ENCODE data around the gene CAMK4. TPM values are rescaled to one million over a fixed set of nuclear protein-coding genes. Genes with fewer than 3 reads are reported as not detected.

The CAMK4 gene
- total and polyA plus RNA-seq, 2 experiments from 2014 or later, result 4.2 to 7.3 TPM

- TF ChIP-seq, protein P1, sequence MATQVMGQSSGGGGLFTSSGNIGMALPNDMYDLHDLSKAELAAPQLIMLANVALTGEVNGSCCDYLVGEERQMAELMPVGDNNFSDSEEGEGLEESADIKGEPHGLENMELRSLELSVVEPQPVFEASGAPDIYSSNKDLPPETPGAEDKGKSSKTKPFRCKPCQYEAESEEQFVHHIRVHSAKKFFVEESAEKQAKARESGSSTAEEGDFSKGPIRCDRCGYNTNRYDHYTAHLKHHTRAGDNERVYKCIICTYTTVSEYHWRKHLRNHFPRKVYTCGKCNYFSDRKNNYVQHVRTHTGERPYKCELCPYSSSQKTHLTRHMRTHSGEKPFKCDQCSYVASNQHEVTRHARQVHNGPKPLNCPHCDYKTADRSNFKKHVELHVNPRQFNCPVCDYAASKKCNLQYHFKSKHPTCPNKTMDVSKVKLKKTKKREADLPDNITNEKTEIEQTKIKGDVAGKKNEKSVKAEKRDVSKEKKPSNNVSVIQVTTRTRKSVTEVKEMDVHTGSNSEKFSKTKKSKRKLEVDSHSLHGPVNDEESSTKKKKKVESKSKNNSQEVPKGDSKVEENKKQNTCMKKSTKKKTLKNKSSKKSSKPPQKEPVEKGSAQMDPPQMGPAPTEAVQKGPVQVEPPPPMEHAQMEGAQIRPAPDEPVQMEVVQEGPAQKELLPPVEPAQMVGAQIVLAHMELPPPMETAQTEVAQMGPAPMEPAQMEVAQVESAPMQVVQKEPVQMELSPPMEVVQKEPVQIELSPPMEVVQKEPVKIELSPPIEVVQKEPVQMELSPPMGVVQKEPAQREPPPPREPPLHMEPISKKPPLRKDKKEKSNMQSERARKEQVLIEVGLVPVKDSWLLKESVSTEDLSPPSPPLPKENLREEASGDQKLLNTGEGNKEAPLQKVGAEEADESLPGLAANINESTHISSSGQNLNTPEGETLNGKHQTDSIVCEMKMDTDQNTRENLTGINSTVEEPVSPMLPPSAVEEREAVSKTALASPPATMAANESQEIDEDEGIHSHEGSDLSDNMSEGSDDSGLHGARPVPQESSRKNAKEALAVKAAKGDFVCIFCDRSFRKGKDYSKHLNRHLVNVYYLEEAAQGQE (IDR thresholded peaks at IDR 0.05; ENCODE audit: unreplicated experiment), result no peak
- TF ChIP-seq CREB1 (CRISPR knock-in tag; IDR thresholded peaks at IDR 0.05; ENCODE audit: low read depth), result no peak
These were observed 3.6 kb downstream of the CAMK4 start (continued) for GRCh38 chr5:111227801-111228200.

DNA sequence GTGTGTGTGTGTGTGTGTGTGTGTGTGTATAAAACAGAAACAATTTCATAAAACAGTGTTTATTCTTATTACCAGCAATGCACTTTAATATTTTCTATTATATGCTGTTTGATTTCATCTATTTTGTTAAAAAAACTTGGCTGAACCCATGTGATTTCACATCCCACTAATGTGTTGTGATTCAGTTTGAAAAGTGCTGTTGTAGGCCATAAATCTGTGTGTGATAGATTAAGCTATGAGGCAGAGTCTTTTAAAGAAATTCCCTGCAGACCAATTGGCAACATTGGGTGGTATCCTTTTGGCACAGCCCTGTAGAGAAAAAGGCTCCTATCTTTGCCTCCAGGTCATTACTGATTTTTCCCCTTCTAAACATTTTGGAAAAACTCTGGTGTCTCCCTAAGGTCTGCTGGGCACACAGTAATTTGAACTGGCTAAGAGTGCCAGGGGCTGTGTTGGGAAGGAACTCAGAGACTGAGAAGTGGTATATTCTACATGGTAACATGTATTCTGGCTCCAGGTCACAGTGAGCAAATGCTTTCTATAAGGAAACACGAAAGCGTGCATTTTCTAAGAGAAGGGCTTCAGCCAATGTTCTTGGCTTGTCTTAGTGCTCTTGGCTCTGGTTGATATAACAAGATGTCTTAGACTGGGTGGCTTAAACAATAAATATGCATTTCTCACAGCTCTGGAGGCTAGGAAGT, 4.5 kb downstream of the CAMK4 start:
- ATAC-seq, result no peak
- Histone ChIP-seq H3K4me3 (no peak overlapping the region), H3K27me3 (ENCODE audit: insufficient read depth) (peaks cover 17% of the 10 kb centered on the region), H3K4me1 (ENCODE audit: insufficient read depth) (peaks cover 8% of the 10 kb centered on the region; the same call in 1 of the 2 replicates), H4K20me1 (replicated peaks; ENCODE audit: insufficient read depth) (no peaks in the 10 kb centered on the region), H3K4me2 (no peak overlapping the region), H3K9me2 (ENCODE audit: insufficient read depth) (no peaks in the 10 kb centered on the region), H3K79me2 (replicated peaks; ENCODE audit: insufficient read depth) (no peaks in the 10 kb centered on the region), H3F3A (replicated peaks; ENCODE audit: low read depth) (no peaks in the 10 kb centered on the region), H2AFZ (no peak overlapping the region), H3K36me3 (ENCODE audit: insufficient read depth) (no peaks in the 10 kb centered on the region), H3K27ac (ENCODE audit: low read depth) (no peak overlapping the region)
- Mint-ChIP-seq H3K27me3 (ENCODE audit: insufficient read depth, low read depth, poor library complexity) (peaks cover 7% of the 10 kb centered on the region), H3K36me3 (ENCODE audit: low read depth) (no peaks in the 10 kb centered on the region), H3K9me3 (no peaks in the 10 kb centered on the region), H3K4me3 (no peak overlapping the region), H3K4me1 (peaks cover 18% of the 10 kb centered on the region), H3K27ac (0 out of 2 replicates have a peak overlapping the region, but pooled peaks have one; percentile 13)
- no peak for DNase-seq (ENCODE audit: low spot score)
- TF ChIP-seq CREB1 (CRISPR knock-in tag; IDR thresholded peaks at IDR 0.05; ENCODE audit: low read depth) (no peak), POLR2AphosphoS5 (IDR thresholded peaks at IDR 0.05; ENCODE audit: low read depth) (no peak), STAT1 (IDR thresholded peaks at IDR 0.05; ENCODE audit: unreplicated experiment) (no peak), ZNF331 (CRISPR knock-in tag; IDR thresholded peaks at IDR 0.05; ENCODE audit: low read depth) (no peak), EZH2 (IDR thresholded peaks at IDR 0.05; ENCODE audit: low read depth, unreplicated experiment) (no peak), JUNB (IDR thresholded peaks at IDR 0.05; ENCODE audit: unreplicated experiment) (no peak), EZH2phosphoT487 (IDR thresholded peaks at IDR 0.05; ENCODE audit: unreplicated experiment) (no peak), NANOG (IDR thresholded peaks at IDR 0.05; ENCODE audit: borderline replicate concordance) (no peak), ZNF462 (CRISPR knock-in tag; IDR thresholded peaks at IDR 0.05) (no peak), CTCF (conservative IDR thresholded peaks at IDR 0.05; ENCODE audit: low read depth in 2 of 2) (no peak)
- TF ChIP-seq, protein P2, sequence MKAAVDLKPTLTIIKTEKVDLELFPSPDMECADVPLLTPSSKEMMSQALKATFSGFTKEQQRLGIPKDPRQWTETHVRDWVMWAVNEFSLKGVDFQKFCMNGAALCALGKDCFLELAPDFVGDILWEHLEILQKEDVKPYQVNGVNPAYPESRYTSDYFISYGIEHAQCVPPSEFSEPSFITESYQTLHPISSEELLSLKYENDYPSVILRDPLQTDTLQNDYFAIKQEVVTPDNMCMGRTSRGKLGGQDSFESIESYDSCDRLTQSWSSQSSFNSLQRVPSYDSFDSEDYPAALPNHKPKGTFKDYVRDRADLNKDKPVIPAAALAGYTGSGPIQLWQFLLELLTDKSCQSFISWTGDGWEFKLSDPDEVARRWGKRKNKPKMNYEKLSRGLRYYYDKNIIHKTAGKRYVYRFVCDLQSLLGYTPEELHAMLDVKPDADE (IDR thresholded peaks at IDR 0.05), result no peak
